Measurements from ENCODE around the gene SH3RF3. TPM values are rescaled to one million over a fixed set of nuclear protein-coding genes. Genes with fewer than 3 reads are reported as not detected.

Gene SH3RF3
- total RNA-seq, 1 experiment from 2014 or later, result 1.0 TPM

DNA sequence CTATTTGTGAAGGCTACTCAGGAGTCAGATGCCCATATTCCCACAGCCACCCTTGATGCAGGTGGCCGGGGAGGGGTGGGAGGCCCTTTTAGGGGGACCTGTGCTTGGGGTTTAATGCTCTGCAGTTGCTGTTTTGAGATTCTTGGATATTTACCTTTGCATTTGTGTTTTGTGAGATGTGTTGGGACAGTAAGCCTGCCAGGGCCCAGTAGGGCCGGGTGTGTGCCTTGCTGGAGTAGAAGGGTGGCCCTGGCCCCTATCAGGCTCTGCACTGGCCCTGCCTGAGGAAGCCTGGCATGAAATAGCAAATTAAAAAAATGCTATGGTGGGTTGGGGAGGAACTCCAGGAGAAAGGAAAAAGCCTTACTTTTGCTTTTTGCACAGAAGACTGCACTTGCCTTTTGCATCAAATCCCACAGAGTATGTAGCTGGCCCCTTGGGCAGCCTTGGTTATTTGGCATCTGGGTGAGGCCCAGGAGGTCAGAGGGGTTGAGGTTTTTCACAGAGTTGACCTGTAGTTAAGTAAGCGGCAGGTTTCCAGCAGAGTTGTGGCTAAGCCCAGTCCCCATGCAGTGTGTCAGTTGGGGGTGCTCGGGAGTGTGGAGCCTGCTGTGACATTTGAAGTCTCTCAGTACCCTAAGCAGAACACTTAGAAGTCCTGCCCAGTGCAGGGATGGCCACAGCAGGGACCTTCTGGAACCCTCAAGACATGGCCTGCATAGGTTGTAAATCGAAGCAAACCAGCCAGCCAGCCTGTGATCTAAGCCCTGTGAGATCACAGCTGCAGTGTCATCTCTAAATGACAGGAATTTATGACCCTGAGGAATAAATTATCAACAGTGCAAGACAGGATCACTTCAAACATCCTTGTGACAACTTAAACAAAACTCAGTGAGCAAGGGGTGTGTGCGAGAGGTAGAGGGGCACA is 68.8 kb downstream of the SH3RF3 start:
- CTCF ChIA-PET, result no interaction called here
- Mint-ChIP-seq H3K4me3 (no peak overlapping the region), H3K36me3 (no peaks in the 10 kb centered on the region), H3K27me3 (ENCODE audit: low read depth) (no peaks in the 10 kb centered on the region), H3K27ac (no peak overlapping the region), H3K4me1 (peaks cover 11% of the 10 kb centered on the region), H3K9me3 (no peaks in the 10 kb centered on the region)
- TF ChIP-seq, protein P1, sequence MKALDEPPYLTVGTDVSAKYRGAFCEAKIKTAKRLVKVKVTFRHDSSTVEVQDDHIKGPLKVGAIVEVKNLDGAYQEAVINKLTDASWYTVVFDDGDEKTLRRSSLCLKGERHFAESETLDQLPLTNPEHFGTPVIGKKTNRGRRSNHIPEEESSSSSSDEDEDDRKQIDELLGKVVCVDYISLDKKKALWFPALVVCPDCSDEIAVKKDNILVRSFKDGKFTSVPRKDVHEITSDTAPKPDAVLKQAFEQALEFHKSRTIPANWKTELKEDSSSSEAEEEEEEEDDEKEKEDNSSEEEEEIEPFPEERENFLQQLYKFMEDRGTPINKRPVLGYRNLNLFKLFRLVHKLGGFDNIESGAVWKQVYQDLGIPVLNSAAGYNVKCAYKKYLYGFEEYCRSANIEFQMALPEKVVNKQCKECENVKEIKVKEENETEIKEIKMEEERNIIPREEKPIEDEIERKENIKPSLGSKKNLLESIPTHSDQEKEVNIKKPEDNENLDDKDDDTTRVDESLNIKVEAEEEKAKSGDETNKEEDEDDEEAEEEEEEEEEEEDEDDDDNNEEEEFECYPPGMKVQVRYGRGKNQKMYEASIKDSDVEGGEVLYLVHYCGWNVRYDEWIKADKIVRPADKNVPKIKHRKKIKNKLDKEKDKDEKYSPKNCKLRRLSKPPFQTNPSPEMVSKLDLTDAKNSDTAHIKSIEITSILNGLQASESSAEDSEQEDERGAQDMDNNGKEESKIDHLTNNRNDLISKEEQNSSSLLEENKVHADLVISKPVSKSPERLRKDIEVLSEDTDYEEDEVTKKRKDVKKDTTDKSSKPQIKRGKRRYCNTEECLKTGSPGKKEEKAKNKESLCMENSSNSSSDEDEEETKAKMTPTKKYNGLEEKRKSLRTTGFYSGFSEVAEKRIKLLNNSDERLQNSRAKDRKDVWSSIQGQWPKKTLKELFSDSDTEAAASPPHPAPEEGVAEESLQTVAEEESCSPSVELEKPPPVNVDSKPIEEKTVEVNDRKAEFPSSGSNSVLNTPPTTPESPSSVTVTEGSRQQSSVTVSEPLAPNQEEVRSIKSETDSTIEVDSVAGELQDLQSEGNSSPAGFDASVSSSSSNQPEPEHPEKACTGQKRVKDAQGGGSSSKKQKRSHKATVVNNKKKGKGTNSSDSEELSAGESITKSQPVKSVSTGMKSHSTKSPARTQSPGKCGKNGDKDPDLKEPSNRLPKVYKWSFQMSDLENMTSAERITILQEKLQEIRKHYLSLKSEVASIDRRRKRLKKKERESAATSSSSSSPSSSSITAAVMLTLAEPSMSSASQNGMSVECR (CRISPR knock-in tag; IDR thresholded peaks at IDR 0.05; ENCODE audit: borderline replicate concordance), result no peak
- TF ChIP-seq MXD4 (CRISPR knock-in tag; IDR thresholded peaks at IDR 0.05; ENCODE audit: borderline replicate concordance) (no peak), ZNF396 (CRISPR knock-in tag; IDR thresholded peaks at IDR 0.05; ENCODE audit: borderline replicate concordance) (no peak), GTF2I (CRISPR knock-in tag; conservative IDR thresholded peaks at IDR 0.05) (no peak), GABPB1 (CRISPR knock-in tag; IDR thresholded peaks at IDR 0.05) (no peak), ETV6 (CRISPR knock-in tag; IDR thresholded peaks at IDR 0.05) (no peak)
- TF ChIP-seq, protein P2, sequence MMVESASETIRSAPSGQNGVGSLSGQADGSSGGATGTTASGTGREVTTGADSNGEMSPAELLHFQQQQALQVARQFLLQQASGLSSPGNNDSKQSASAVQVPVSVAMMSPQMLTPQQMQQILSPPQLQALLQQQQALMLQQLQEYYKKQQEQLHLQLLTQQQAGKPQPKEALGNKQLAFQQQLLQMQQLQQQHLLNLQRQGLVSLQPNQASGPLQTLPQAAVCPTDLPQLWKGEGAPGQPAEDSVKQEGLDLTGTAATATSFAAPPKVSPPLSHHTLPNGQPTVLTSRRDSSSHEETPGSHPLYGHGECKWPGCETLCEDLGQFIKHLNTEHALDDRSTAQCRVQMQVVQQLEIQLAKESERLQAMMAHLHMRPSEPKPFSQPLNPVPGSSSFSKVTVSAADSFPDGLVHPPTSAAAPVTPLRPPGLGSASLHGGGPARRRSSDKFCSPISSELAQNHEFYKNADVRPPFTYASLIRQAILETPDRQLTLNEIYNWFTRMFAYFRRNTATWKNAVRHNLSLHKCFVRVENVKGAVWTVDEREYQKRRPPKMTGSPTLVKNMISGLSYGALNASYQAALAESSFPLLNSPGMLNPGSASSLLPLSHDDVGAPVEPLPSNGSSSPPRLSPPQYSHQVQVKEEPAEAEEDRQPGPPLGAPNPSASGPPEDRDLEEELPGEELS (CRISPR knock-in tag; IDR thresholded peaks at IDR 0.05), result no peak
- TF ChIP-seq, protein P3, sequence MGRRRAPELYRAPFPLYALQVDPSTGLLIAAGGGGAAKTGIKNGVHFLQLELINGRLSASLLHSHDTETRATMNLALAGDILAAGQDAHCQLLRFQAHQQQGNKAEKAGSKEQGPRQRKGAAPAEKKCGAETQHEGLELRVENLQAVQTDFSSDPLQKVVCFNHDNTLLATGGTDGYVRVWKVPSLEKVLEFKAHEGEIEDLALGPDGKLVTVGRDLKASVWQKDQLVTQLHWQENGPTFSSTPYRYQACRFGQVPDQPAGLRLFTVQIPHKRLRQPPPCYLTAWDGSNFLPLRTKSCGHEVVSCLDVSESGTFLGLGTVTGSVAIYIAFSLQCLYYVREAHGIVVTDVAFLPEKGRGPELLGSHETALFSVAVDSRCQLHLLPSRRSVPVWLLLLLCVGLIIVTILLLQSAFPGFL (CRISPR knock-in tag; IDR thresholded peaks at IDR 0.05; ENCODE audit: borderline replicate concordance), result no peak
- TF ChIP-seq, protein P4, sequence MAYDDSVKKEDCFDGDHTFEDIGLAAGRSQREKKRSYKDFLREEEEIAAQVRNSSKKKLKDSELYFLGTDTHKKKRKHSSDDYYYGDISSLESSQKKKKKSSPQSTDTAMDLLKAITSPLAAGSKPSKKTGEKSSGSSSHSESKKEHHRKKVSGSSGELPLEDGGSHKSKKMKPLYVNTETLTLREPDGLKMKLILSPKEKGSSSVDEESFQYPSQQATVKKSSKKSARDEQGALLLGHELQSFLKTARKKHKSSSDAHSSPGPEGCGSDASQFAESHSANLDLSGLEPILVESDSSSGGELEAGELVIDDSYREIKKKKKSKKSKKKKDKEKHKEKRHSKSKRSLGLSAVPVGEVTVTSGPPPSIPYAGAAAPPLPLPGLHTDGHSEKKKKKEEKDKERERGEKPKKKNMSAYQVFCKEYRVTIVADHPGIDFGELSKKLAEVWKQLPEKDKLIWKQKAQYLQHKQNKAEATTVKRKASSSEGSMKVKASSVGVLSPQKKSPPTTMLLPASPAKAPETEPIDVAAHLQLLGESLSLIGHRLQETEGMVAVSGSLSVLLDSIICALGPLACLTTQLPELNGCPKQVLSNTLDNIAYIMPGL (CRISPR knock-in tag; IDR thresholded peaks at IDR 0.05), result no peak
- TF ChIP-seq, protein P5, sequence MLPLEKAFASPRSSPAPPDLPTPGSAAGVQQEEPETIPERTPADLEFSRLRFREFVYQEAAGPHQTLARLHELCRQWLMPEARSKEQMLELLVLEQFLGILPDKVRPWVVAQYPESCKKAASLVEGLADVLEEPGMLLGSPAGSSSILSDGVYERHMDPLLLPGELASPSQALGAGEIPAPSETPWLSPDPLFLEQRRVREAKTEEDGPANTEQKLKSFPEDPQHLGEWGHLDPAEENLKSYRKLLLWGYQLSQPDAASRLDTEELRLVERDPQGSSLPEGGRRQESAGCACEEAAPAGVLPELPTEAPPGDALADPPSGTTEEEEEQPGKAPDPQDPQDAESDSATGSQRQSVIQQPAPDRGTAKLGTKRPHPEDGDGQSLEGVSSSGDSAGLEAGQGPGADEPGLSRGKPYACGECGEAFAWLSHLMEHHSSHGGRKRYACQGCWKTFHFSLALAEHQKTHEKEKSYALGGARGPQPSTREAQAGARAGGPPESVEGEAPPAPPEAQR (CRISPR knock-in tag; IDR thresholded peaks at IDR 0.05), result no peak
- TF ChIP-seq, protein P6, sequence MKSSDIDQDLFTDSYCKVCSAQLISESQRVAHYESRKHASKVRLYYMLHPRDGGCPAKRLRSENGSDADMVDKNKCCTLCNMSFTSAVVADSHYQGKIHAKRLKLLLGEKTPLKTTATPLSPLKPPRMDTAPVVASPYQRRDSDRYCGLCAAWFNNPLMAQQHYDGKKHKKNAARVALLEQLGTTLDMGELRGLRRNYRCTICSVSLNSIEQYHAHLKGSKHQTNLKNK (CRISPR knock-in tag; IDR thresholded peaks at IDR 0.05), result no peak
- DNase-seq (ENCODE audit: low spot score) (no peak), ATAC-seq (no peak)
- POLR2A ChIA-PET, result no interaction called here

DNA sequence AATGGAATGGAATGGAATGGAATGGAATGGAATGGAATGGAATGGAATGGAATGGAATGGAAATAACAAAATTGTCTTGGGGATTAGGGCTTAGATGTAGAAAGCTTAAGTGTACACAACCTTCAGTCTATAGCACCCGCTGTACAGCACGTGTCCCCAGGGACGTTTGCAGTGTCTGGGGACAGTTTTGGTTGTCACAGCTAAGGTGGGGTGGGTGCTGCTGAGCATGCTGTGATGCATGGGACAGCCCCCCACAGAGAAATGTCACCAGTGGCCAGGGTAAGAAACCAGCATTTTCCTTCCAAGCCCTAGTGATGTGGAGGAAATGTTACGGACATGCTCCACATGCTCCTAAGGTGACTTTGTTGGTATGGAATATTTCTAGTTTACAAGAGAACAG is 70.8 kb downstream of the SH3RF3 start:
- Mint-ChIP-seq H3K4me1 (peaks cover 5% of the 10 kb centered on the region), H3K27me3 (ENCODE audit: low read depth) (no peaks in the 10 kb centered on the region), H3K9me3 (no peaks in the 10 kb centered on the region), H3K4me3 (no peak overlapping the region), H3K36me3 (no peaks in the 10 kb centered on the region), H3K27ac (no peak overlapping the region)
- no peak for DNase-seq (ENCODE audit: low spot score)
- ChIA-PET CTCF (no interaction called here), POLR2A (no interaction called here)
- no peak for ATAC-seq
- TF ChIP-seq ZBTB21 (CRISPR knock-in tag; IDR thresholded peaks at IDR 0.05; ENCODE audit: borderline replicate concordance), result no peak
- no peak for TF ChIP-seq CBFB (CRISPR knock-in tag; IDR thresholded peaks at IDR 0.05; ENCODE audit: low read depth)
- no peak for TF ChIP-seq NR3C1 (CRISPR knock-in tag; conservative IDR thresholded peaks at IDR 0.05; ENCODE audit: low read depth)
- TF ChIP-seq TEAD1 (CRISPR knock-in tag; IDR thresholded peaks at IDR 0.05), result no peak
- TF ChIP-seq CREB1 (CRISPR knock-in tag; IDR thresholded peaks at IDR 0.05), result no peak
- no peak for TF ChIP-seq SMAD3 (CRISPR knock-in tag; IDR thresholded peaks at IDR 0.05; ENCODE audit: borderline replicate concordance)
- no peak for TF ChIP-seq NFYB (CRISPR knock-in tag; conservative IDR thresholded peaks at IDR 0.05; ENCODE audit: low read depth)
- TF ChIP-seq ZNF121 (CRISPR knock-in tag; IDR thresholded peaks at IDR 0.05), result no peak
- TF ChIP-seq, protein P7, sequence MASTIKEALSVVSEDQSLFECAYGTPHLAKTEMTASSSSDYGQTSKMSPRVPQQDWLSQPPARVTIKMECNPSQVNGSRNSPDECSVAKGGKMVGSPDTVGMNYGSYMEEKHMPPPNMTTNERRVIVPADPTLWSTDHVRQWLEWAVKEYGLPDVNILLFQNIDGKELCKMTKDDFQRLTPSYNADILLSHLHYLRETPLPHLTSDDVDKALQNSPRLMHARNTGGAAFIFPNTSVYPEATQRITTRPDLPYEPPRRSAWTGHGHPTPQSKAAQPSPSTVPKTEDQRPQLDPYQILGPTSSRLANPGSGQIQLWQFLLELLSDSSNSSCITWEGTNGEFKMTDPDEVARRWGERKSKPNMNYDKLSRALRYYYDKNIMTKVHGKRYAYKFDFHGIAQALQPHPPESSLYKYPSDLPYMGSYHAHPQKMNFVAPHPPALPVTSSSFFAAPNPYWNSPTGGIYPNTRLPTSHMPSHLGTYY (CRISPR knock-in tag; IDR thresholded peaks at IDR 0.05), result no peak

Data from WTC11 (cell line).